ENCODE measurements around the gene HYAL4.

- TF ChIP-seq CTCF (IDR thresholded peaks at IDR 0.05; ENCODE audit: poor library complexity) (no peak), EZH2phosphoT487 (IDR thresholded peaks at IDR 0.05; ENCODE audit: low read depth, severe bottlenecking, unreplicated experiment) (no peak)
Measured at GRCh38 chr7:123876557-123877256, 31.7 kb downstream of the HYAL4 start.

Data from hepatocyte (in vitro differentiated cells).